Stimulated activated CD4-positive, alpha-beta T cell treated with anti-CD3 and anti-CD28 coated beads, Interleukin-4, amount 100 ng/mL, for 24 hours (primary cell): ENCODE results near the gene KLK15.
"Not testable (repeated sequence)": the region's sequence is repeated elsewhere in the genome, so short reads cannot be mapped to it uniquely, and the experiment has no call there.

Experiments
- DNase-seq: peaks from one replicate; pipeline ENCODE4 v3.0.0-alpha.2; 2020

Gene KLK15

GRCh38 chr19:50794876-50795663, 38.3 kb downstream of the KLK15 start:
- DNase-seq: no peak

- DNase-seq: no peak
Measured at GRCh38 chr19:50794074-50794875, 39.1 kb downstream of the KLK15 start.

- DNase-seq: no peak
Measured at GRCh38 chr19:50793558-50794065, 39.8 kb downstream of the KLK15 start.

- DNase-seq: no peak
Measured at GRCh38 chr19:50792272-50793250, 40.8 kb downstream of the KLK15 start.

DNA sequence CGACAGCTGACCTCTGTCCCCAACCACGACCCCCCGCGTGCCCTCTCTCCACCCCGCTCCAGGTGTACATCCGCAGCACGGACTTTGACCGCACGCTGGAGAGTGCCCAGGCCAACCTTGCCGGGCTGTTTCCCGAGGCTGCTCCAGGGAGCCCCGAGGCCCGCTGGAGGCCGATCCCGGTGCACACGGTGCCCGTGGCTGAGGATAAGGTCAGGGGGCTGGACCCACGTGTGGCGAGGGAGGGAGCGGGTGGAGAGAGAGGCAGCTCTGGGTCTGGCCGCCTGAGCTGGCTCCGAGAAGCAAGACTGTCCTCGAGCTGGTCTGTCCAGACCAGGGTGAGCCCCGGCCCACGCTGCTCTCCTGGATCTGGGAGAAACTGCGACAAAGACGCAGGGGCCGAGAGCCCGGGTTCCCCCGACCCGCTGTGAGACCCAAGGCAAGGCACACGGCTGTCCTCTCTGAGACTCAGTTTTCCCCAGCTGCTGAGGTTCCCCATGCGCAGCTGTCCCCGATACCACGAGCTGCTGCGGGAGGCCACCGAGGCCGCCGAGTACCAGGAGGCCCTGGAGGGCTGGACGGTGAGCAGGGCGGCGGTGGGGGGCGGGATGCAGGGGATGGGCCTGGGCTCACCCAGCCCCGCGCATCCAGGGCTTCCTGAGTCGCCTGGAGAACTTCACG, 41.6 kb downstream of the KLK15 start:
- no peak for DNase-seq

- DNase-seq: no peak
Measured at GRCh38 chr19:50790922-50791467, 42.4 kb downstream of the KLK15 start.

GRCh38 chr19:50790396-50790795, 43.0 kb downstream of the KLK15 start, which contains the start of gene ACP4:
TSS of gene ACP4 (plus strand) at chr19:50790415. CDS start at chr19:50790415, 0 bp downstream.
- no peak for DNase-seq

DNA sequence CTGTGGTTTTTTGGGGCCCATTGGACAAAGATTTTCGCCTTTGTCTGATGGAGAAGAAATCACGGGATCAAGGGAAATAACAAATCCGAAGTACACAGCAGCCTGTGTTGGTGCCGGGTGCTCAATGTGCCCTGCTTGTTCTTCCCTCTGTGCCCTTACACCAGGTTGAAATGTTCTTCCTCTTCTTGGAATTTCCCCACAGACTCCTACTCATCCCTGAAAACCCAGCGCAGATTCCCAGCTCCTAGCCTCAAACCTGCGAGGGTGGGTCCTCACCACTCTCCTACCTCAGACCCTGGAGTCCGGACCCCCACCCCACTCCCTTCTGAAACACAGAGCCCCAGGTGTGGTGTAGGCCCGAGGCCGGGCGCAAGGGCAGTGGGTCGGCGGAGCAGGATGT, 48.0 kb downstream of the KLK15 start:
- DNase-seq: no peak

- DNase-seq: no peak
Measured at GRCh38 chr19:50784710-50785109, 48.7 kb downstream of the KLK15 start.

DNA sequence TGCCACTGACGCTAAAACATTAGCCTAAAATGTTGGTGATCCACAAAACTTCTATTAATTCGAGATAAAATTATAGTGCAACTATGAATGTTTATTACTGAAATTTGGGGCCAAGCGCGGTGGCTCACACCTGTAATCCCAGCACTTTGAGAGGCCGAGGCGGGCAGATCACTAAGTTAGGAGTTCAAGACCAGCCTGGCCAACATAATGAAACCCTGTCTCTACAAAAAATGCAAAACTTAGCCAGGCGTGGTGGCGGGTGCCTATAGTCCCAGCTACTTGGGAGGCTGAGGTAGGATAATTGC, 49.6 kb downstream of the KLK15 start:
- DNase-seq: not testable (repeated sequence)

- no peak for DNase-seq
Measured at GRCh38 chr19:50780753-50781435, 52.5 kb downstream of the KLK15 start.

GRCh38 chr19:50779504-50780457, 53.6 kb downstream of the KLK15 start:
- no peak for DNase-seq

GRCh38 chr19:50778906-50779430, 54.4 kb downstream of the KLK15 start:
- no peak for DNase-seq

- DNase-seq: no peak
Measured at GRCh38 chr19:50777830-50778303, 55.5 kb downstream of the KLK15 start.

GRCh38 chr19:50777261-50777660, 56.1 kb downstream of the KLK15 start:
- no peak for DNase-seq

- DNase-seq: no peak
Measured at GRCh38 chr19:50776131-50776530, 57.2 kb downstream of the KLK15 start.
